HEK293T (cell line): Measurements from ENCODE around the gene TRAPPC12.
"Not testable (repeated sequence)": the region's sequence is repeated elsewhere in the genome, so short reads cannot be mapped to it uniquely, and the experiment has no call there.

Source experiments
- CTCF ChIA-PET: fragments of 350-600 bp; formaldehyde crosslinking; extraction: SDS; loops from one replicate; lab custom pipeline; 2021; ENCODE audit warnings: antibody characterized with exemption, inconsistent platforms; lab: Yijun Ruan, JAX
- POLR2A ChIA-PET: fragments of 350-600 bp; formaldehyde crosslinking; extraction: SDS; loops from one replicate; lab custom pipeline; 2020; ENCODE audit warnings: antibody characterized with exemption, inconsistent platforms; lab: Yijun Ruan, JAX
- DNase-seq: peaks from one replicate; pipeline ENCODE4 v3.0.0; 2012; ENCODE audit warnings: mixed read lengths; ENCODE audit errors: extremely low spot score
- ARNT ChIP-seq: fragments of 450-650 bp; IDR thresholded peaks from 2 replicates; pipeline ENCODE4 v1.6.1; 2017; ENCODE audit warnings: mild to moderate bottlenecking
- BHLHE40 ChIP-seq: fragments of 450-650 bp; IDR thresholded peaks from 2 replicates; pipeline ENCODE4 v1.6.1; 2016; ENCODE audit warnings: mild to moderate bottlenecking, moderate library complexity, borderline replicate concordance
- CTBP1 ChIP-seq: fragments of 450-650 bp; IDR thresholded peaks from 2 replicates; pipeline ENCODE4 v1.6.1; 2016; ENCODE audit warnings: borderline replicate concordance
- ELF4 ChIP-seq: fragments of 450-650 bp; IDR thresholded peaks from 2 replicates; pipeline ENCODE4 v1.6.1; 2017; ENCODE audit warnings: antibody characterized with exemption
- FOXA1 ChIP-seq: fragments of 450-650 bp; IDR thresholded peaks from 2 replicates; pipeline ENCODE4 v1.6.1; 2016; ENCODE audit warnings: mild to moderate bottlenecking
- FOXK2 ChIP-seq: fragments of 450-650 bp; IDR thresholded peaks from 2 replicates; pipeline ENCODE4 v1.6.1; 2016; ENCODE audit warnings: mild to moderate bottlenecking
- FOXM1 ChIP-seq: fragments of 450-650 bp; IDR thresholded peaks from 2 replicates; pipeline ENCODE4 v1.6.1; 2017; ENCODE audit warnings: mild to moderate bottlenecking, borderline replicate concordance
- HDGF ChIP-seq: fragments of 450-650 bp; IDR thresholded peaks from 2 replicates; pipeline ENCODE4 v1.6.1; 2017; ENCODE audit warnings: antibody characterized with exemption, borderline replicate concordance
- L3MBTL2 ChIP-seq: fragments of 450-650 bp; conservative IDR thresholded peaks from 2 replicates; pipeline ENCODE4 v1.6.1; 2016; ENCODE audit warnings: mild to moderate bottlenecking
- LEF1 ChIP-seq: fragments of 450-650 bp; IDR thresholded peaks from 2 replicates; pipeline ENCODE4 v1.6.1; 2017; ENCODE audit warnings: mild to moderate bottlenecking, borderline replicate concordance
- NFRKB ChIP-seq: fragments of 450-650 bp; IDR thresholded peaks from 2 replicates; pipeline ENCODE4 v1.6.1; 2016; ENCODE audit warnings: mild to moderate bottlenecking, moderate library complexity
- SP1 ChIP-seq: fragments of 450-650 bp; IDR thresholded peaks from 2 replicates; pipeline ENCODE4 v1.6.1; 2017
- SUZ12 ChIP-seq: fragments of 450-650 bp; IDR thresholded peaks from 2 replicates; pipeline ENCODE4 v1.6.1; 2016; ENCODE audit warnings: mild to moderate bottlenecking
- TARDBP ChIP-seq: fragments of 450-650 bp; IDR thresholded peaks from 2 replicates; pipeline ENCODE4 v1.6.1; 2016
- ZNF384 ChIP-seq: fragments of 450-650 bp; IDR thresholded peaks from 2 replicates; pipeline ENCODE4 v1.6.1; 2016
- TF ChIP-seq, protein P1 (sequence below): fragments of 450-650 bp; IDR thresholded peaks from 2 replicates; pipeline ENCODE4 v1.6.1; 2016

Gene TRAPPC12

GRCh38 chr2:3441465-3441864, 62.0 kb downstream of the TRAPPC12 start:
- CTCF ChIA-PET = interaction anchor here (1.4 kb wide), 1 partner anchor 18 kb away, joined by 4 read pairs; no protein-coding TSS in a partner anchor

GRCh38 chr2:3442185-3442584, 62.7 kb downstream of the TRAPPC12 start:
- no peak for DNase-seq
- no peak for TF ChIP-seq BHLHE40
- TF ChIP-seq ARNT = no peak
- no peak for TF ChIP-seq FOXK2
- no peak for TF ChIP-seq NFRKB
- no peak for TF ChIP-seq ZNF384
- CTCF ChIA-PET = interaction anchor here (1.4 kb wide), 1 partner anchor 18 kb away, joined by 4 read pairs; no protein-coding TSS in a partner anchor
- POLR2A ChIA-PET = no interaction called here

More at GRCh38 chr2:3441465-3441864, 62.0 kb downstream of the TRAPPC12 start:
- POLR2A ChIA-PET = no interaction called here
- TF ChIP-seq L3MBTL2 (no peak), HDGF (no peak), FOXM1 (no peak), FOXK2 (no peak), BHLHE40 (no peak), ELF4 (no peak), TARDBP (no peak), LEF1 (no peak), CTBP1 (no peak), ZNF384 (no peak), SUZ12 (no peak), FOXA1 (no peak), SP1 (no peak), NFRKB (no peak)
- TF ChIP-seq, protein P1, sequence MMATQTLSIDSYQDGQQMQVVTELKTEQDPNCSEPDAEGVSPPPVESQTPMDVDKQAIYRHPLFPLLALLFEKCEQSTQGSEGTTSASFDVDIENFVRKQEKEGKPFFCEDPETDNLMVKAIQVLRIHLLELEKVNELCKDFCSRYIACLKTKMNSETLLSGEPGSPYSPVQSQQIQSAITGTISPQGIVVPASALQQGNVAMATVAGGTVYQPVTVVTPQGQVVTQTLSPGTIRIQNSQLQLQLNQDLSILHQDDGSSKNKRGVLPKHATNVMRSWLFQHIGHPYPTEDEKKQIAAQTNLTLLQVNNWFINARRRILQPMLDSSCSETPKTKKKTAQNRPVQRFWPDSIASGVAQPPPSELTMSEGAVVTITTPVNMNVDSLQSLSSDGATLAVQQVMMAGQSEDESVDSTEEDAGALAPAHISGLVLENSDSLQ = no peak
- no peak for DNase-seq

GRCh38 chr2:3443083-3443482, 63.6 kb downstream of the TRAPPC12 start:
- ChIA-PET POLR2A (no interaction called here), CTCF (interaction anchor here (1.4 kb wide), 1 partner anchor 19 kb away, joined by 4 read pairs; no protein-coding TSS in a partner anchor)
- TF ChIP-seq FOXK2 (no peak), NFRKB (no peak), CTBP1 (no peak), SP1 (no peak), FOXM1 (no peak), ARNT (no peak), HDGF (no peak), SUZ12 (no peak), ELF4 (no peak), BHLHE40 (no peak), LEF1 (no peak), FOXA1 (no peak)
- no peak for DNase-seq

- ChIA-PET POLR2A (no interaction called here), CTCF (no interaction called here)
- TF ChIP-seq HDGF (no peak), NFRKB (no peak), ARNT (no peak), FOXM1 (no peak), BHLHE40 (no peak), SP1 (no peak), LEF1 (no peak), ELF4 (no peak), FOXK2 (no peak), ZNF384 (no peak), SUZ12 (no peak), L3MBTL2 (no peak), TARDBP (no peak), FOXA1 (no peak), CTBP1 (no peak)
- TF ChIP-seq, protein P1 = no peak
- DNase-seq = no peak
Measured at GRCh38 chr2:3443506-3444084, 64.1 kb downstream of the TRAPPC12 start.

- DNase-seq = no peak
- ChIA-PET POLR2A (no interaction called here), CTCF (no interaction called here)
- TF ChIP-seq HDGF (no peak), FOXM1 (no peak), CTBP1 (no peak), L3MBTL2 (no peak), FOXK2 (no peak), ARNT (no peak), TARDBP (no peak), ZNF384 (no peak), LEF1 (no peak), SP1 (no peak), SUZ12 (no peak), BHLHE40 (no peak), NFRKB (no peak), FOXA1 (no peak), ELF4 (no peak)
- TF ChIP-seq, protein P1 = no peak
Measured at GRCh38 chr2:3445891-3446290, 66.4 kb downstream of the TRAPPC12 start.

DNA sequence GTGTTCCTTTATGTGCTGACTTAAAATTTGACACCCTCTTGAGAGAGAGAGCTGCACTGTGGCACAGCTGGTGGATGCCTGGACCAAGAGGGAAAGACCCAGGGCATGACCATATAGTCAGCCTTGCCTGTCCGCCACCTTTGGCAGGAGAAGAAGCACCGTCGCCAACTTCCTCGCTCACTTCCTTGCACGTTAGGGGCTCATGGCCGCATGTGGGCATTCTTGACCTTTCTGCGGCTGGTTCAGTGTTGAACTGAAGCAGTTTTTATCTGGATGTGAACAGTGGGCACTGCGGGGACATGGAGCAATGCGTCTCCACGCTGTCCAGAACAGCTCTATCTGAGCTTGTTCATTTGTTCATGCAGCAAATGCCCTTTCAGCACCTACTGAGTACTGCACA, 66.9 kb downstream of the TRAPPC12 start:
- no peak for TF ChIP-seq HDGF
- POLR2A ChIA-PET = no interaction called here
- DNase-seq = no peak
- CTCF ChIA-PET = no interaction called here

- CTCF ChIA-PET, POLR2A ChIA-PET: not testable (repeated sequence)
Measured at GRCh38 chr2:3447186-3447585, 67.7 kb downstream of the TRAPPC12 start.

More at GRCh38 chr2:3447186-3447585, 67.7 kb downstream of the TRAPPC12 start:
- not testable (repeated sequence) for DNase-seq
